Chondrocyte (in vitro differentiated cells): ENCODE data around the gene NUAK1. TPM values are rescaled to one million over a fixed set of nuclear protein-coding genes. Genes with fewer than 3 reads are reported as not detected.

Source experiments
- DNase-seq: peaks from one replicate; pipeline ENCODE4 v3.0.0; 2021; ENCODE audit warnings: mixed read lengths, low spot score
- H3K27ac Mint-ChIP-seq: one replicate; pipeline ENCODE4 v1.8.0; 2021; ENCODE audit warnings: mild to moderate bottlenecking, moderate library complexity, mixed read lengths; ENCODE audit not compliant: unreplicated experiment
- H3K27me3 Mint-ChIP-seq: 2 replicates; pipeline ENCODE4 v1.8.0; 2021; ENCODE audit warnings: low read depth, mixed read lengths
- H3K36me3 Mint-ChIP-seq: 2 replicates; pipeline ENCODE4 v1.8.0; 2021; ENCODE audit warnings: low read depth, mixed read lengths
- H3K4me1 Mint-ChIP-seq: 2 replicates; pipeline ENCODE4 v1.8.0; 2021; ENCODE audit warnings: low read depth, mild to moderate bottlenecking, mixed read lengths
- H3K4me3 Mint-ChIP-seq: one replicate; pipeline ENCODE4 v1.8.0; 2021; ENCODE audit warnings: mild to moderate bottlenecking, moderate library complexity, mixed read lengths; ENCODE audit not compliant: unreplicated experiment
- H3K9me3 Mint-ChIP-seq: 2 replicates; pipeline ENCODE4 v1.8.0; 2021; ENCODE audit warnings: low read depth, mixed read lengths
- CTCF ChIP-seq: fragments of 200-600 bp; sonication (generic); IDR thresholded peaks from 2 replicates; pipeline ENCODE4 v1.5.0; 2021; ENCODE audit warnings: antibody characterized with exemption, mild to moderate bottlenecking, moderate library complexity
- total RNA-seq: library from RNA; stranded (reverse); gene quantifications from 3 replicates; pipeline ENCODE4 v1.2.1, GENCODE V29; 2021

The NUAK1 gene
- total RNA-seq, 1 donor from 2014 or later: 78.1 TPM

- H3K4me1 Mint-ChIP-seq: peaks cover 99% of the 10 kb centered on the region
- peaks cover 52% of the 10 kb centered on the region for H3K36me3 Mint-ChIP-seq
- no peaks in the 10 kb centered on the region for H3K27me3 Mint-ChIP-seq
- H3K9me3 Mint-ChIP-seq: no peaks in the 10 kb centered on the region
- no peak overlapping the region for H3K4me3 Mint-ChIP-seq
- peak overlapping the region; percentile 91 for H3K27ac Mint-ChIP-seq
- DNase-seq: no peak
- TF ChIP-seq CTCF: peak; percentile 47
These were observed 45.5 kb downstream of the NUAK1 start for GRCh38 chr12:106093246-106093645.

GRCh38 chr12:106091446-106091820 is 47.3 kb downstream of the NUAK1 start:
- H3K9me3 Mint-ChIP-seq: no peaks in the 10 kb centered on the region
- peaks cover 100% of the 10 kb centered on the region for H3K4me1 Mint-ChIP-seq
- peak overlapping the region; percentile 96 for H3K27ac Mint-ChIP-seq
- no peaks in the 10 kb centered on the region for H3K27me3 Mint-ChIP-seq
- H3K4me3 Mint-ChIP-seq: no peak overlapping the region
- no peak for TF ChIP-seq CTCF
- H3K36me3 Mint-ChIP-seq: peaks cover 57% of the 10 kb centered on the region
- no peak for DNase-seq

DNA sequence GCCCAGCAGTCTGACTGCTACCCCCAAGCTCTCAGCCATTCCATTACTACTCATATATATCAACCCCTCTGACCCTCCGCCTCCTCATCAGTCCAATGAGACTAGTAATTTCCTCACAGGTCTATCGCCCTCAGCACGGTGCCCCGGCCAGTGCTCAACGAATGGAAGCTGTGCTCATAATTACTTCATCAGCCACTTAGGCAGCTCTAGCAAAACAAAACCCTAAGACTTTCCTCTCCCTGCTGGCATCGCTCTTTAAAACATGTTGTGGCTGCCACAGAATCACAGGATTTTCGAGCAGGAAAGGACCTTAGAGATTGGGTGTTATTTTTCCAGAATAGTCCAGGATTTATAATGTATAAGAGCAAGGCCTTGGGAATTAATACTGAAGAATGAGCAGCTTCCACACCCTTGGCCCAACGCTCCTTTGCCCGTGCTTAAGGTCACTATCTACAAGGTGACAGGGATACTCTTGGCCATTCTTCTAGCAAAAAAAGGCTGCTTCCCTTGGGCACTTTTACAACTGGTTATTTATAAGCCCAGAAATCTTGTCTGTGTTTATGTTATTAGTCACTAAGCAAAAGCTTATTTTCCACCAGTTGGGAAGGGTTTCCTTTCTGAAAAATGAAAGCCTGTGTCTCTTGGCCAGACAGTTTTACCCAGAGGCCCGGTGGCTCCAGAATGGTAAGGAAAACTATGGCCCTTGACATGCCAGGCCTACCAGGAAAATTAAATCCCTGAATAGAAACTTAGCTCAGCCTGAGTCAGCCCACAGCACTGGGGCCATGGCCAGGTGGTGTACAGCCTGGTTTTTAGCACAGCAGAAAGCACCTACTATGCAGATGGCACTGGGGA is 47.9 kb downstream of the NUAK1 start:
- no peaks in the 10 kb centered on the region for H3K27me3 Mint-ChIP-seq
- H3K9me3 Mint-ChIP-seq: no peaks in the 10 kb centered on the region
- no peak for TF ChIP-seq CTCF
- H3K4me3 Mint-ChIP-seq: peak overlapping the region; percentile 44
- peak overlapping the region; percentile 96 for H3K27ac Mint-ChIP-seq
- peaks cover 52% of the 10 kb centered on the region for H3K36me3 Mint-ChIP-seq
- no peak for DNase-seq
- peaks cover 94% of the 10 kb centered on the region for H3K4me1 Mint-ChIP-seq

DNA sequence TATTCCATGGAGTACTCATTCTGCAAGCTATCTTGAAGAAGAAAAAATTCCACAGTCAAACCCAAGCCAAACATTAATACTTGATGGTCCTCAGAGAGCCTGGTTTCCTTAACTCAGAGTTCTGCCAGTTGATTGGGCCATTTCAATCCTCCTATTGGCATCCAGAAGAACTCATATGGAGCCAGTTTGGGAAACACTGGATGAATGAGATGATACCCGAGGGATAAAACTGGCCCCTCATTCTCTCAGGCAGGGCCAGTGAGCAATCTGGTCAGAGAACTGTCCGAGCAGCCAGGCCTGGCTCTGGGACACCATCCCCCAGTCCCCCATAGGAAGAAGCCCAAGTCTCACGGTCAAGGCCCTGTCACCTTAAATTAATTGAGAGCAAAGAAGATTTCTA is 48.8 kb downstream of the NUAK1 start:
- H3K27me3 Mint-ChIP-seq: no peaks in the 10 kb centered on the region
- no peak for TF ChIP-seq CTCF
- H3K9me3 Mint-ChIP-seq: no peaks in the 10 kb centered on the region
- H3K36me3 Mint-ChIP-seq: peaks cover 48% of the 10 kb centered on the region
- no peak for DNase-seq
- H3K4me1 Mint-ChIP-seq: peaks cover 90% of the 10 kb centered on the region
- peak overlapping the region; percentile 96 for H3K27ac Mint-ChIP-seq
- peak overlapping the region; percentile 19 for H3K4me3 Mint-ChIP-seq

DNA sequence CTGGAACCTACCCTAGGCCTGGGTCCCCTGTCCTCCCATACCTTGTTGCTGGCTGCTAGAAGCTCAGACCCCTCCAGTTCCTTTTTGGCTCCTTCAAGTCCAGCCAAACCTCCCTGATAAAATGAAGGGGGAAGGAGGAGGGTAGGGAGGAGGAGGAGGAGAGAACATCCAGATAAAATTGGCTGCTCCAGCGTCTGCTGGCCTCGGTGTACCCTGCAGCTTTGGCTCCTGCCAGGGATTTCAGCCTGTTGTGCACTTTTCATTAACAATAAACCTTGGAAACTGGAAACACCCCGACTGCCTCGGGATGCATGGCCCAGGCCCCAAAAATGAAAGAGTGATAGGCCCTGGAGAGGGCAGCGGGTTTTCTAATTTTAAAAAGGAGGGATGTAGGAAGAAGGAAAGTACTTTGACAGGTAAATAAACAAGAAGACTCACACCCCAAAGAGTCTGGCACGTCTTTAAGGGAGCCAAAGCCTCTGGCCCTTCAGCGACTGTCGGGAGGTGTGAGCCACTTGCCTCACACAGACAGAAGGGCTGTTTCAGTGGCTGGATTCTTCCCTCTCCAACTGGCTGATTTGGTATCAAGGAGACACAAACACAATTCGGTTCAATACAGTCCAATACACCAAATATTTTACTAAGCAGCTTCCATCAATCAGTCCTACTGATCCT is 49.8 kb downstream of the NUAK1 start:
- H3K9me3 Mint-ChIP-seq: no peaks in the 10 kb centered on the region
- no peak overlapping the region for H3K4me3 Mint-ChIP-seq
- TF ChIP-seq CTCF: no peak
- H3K27ac Mint-ChIP-seq: peak overlapping the region; percentile 96
- H3K27me3 Mint-ChIP-seq: no peaks in the 10 kb centered on the region
- peaks cover 90% of the 10 kb centered on the region for H3K4me1 Mint-ChIP-seq
- DNase-seq: no peak
- H3K36me3 Mint-ChIP-seq: peaks cover 41% of the 10 kb centered on the region
